Cardiac fibroblast (primary cell): ENCODE measurements around the gene TXNRD2.

ENCODE experiments used
- DNase-seq, 2 donors: peaks; one replicate each; pipeline versions ENCODE4 v3.0.0 to v3.0.0-alpha.2; 2010; ENCODE audit warnings: low read depth in 2 of 2
- H3K4me3 ChIP-seq, 2 donors: replicated peaks in 1 of 2; 1 replicate in 1 of 2; 2 replicates in 1 of 2; pipeline ENCODE4 v1.5.1; 2011; ENCODE audit warnings: low read depth in 2 of 2, low read length in 2 of 2, mild to moderate bottlenecking in 2 of 2, moderate library complexity in 1 of 2
- CTCF ChIP-seq: IDR thresholded peaks from one replicate; pipeline ENCODE4 v1.5.1; 2011; ENCODE audit warnings: low read depth, mild to moderate bottlenecking, low read length, inconsistent platforms

The TXNRD2 gene

GRCh38 chr22:19965771-19966709, 24.4 kb upstream of the TXNRD2 start:
- H3K4me3 ChIP-seq, result no peak overlapping the region
- no peak for DNase-seq
- peak; percentile 40 for TF ChIP-seq CTCF

GRCh38 chr22:19964701-19965386, 23.2 kb upstream of the TXNRD2 start:
- no peak overlapping the region for H3K4me3 ChIP-seq
- TF ChIP-seq CTCF, result no peak
- DNase-seq, result no peak

GRCh38 chr22:19963863-19964642, 22.4 kb upstream of the TXNRD2 start:
- no peak for DNase-seq
- TF ChIP-seq CTCF, result no peak
- no peak overlapping the region for H3K4me3 ChIP-seq

- no peak for TF ChIP-seq CTCF
- peak in 1 of 2 donors; percentile 62 for DNase-seq
- H3K4me3 ChIP-seq, result no peak overlapping the region
These were observed 21.5 kb upstream of the TXNRD2 start for GRCh38 chr22:19962909-19963806.

GRCh38 chr22:19962246-19962908, 20.8 kb upstream of the TXNRD2 start:
- peak; percentile 69 for TF ChIP-seq CTCF
- H3K4me3 ChIP-seq, result no peak overlapping the region
- DNase-seq, result peak; percentile 75 to 89
